GM20000 (cell line): ENCODE measurements around the gene BACH1.
"Not testable (repeated sequence)": the region's sequence is repeated elsewhere in the genome, so short reads cannot be mapped to it uniquely, and the experiment has no call there.

Source experiments
- DNase-seq: peaks from one replicate; pipeline ENCODE4 v3.0.0; 2012; ENCODE audit warnings: low spot score
- TF ChIP-seq, protein P1 (sequence below): IDR thresholded peaks from 2 replicates; pipeline ENCODE4 v1.5.1; 2012; ENCODE audit warnings: mild to moderate bottlenecking, control low read depth; ENCODE audit errors: extremely low read depth, missing control alignments

BACH1 gene

DNA sequence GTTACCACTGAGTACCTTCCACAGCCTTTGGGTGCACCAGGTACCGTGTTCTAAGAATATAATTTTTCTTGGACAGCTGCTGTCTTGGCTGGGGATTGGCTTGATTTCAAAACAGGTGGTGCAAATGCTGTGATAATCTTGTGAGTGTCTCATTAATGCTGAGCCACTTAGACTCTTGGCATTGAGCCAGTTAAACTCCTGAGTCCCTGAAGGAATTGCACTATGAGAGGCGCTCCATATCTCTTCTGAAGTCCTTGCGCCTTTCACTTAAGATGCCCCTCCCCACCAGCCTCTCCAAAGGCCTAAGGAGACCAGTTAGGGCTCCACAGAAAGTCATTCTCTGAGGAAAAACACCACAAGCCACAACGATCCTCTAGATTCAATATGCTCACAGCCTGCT lies 51.0 kb downstream of the BACH1 start:
- DNase-seq: no peak
- TF ChIP-seq, protein P1, sequence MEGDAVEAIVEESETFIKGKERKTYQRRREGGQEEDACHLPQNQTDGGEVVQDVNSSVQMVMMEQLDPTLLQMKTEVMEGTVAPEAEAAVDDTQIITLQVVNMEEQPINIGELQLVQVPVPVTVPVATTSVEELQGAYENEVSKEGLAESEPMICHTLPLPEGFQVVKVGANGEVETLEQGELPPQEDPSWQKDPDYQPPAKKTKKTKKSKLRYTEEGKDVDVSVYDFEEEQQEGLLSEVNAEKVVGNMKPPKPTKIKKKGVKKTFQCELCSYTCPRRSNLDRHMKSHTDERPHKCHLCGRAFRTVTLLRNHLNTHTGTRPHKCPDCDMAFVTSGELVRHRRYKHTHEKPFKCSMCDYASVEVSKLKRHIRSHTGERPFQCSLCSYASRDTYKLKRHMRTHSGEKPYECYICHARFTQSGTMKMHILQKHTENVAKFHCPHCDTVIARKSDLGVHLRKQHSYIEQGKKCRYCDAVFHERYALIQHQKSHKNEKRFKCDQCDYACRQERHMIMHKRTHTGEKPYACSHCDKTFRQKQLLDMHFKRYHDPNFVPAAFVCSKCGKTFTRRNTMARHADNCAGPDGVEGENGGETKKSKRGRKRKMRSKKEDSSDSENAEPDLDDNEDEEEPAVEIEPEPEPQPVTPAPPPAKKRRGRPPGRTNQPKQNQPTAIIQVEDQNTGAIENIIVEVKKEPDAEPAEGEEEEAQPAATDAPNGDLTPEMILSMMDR: no peak

DNA sequence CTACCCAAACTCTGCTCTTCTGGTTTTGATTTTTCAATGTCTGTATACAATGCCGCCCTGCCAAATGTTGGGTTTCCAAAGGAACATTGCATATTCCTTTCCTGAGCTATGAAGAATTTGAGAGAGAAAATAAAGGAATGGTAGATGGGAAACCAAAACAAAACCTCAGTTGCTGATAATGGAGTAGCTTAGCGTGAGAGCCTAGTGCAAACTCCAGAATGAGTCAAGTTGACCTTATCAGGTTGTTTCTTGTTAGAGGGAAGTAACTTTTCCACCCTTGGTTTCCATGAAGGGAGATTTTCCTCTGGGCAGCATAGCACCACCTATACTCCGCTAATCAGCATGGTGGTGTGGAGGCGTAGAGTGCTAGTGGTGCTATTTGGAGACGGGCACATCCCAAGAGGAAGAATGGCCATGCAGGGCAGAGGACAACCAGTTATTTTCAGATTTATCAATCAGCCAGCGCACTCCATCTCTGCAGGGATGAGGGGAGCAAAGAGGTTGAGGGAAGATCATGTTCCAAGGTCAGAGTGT lies 51.6 kb downstream of the BACH1 start:
- TF ChIP-seq, protein P1: no peak
- no peak for DNase-seq

- no peak for DNase-seq
- TF ChIP-seq, protein P1: no peak
These were observed 53.0 kb downstream of the BACH1 start for GRCh38 chr21:29351691-29352090.

DNA sequence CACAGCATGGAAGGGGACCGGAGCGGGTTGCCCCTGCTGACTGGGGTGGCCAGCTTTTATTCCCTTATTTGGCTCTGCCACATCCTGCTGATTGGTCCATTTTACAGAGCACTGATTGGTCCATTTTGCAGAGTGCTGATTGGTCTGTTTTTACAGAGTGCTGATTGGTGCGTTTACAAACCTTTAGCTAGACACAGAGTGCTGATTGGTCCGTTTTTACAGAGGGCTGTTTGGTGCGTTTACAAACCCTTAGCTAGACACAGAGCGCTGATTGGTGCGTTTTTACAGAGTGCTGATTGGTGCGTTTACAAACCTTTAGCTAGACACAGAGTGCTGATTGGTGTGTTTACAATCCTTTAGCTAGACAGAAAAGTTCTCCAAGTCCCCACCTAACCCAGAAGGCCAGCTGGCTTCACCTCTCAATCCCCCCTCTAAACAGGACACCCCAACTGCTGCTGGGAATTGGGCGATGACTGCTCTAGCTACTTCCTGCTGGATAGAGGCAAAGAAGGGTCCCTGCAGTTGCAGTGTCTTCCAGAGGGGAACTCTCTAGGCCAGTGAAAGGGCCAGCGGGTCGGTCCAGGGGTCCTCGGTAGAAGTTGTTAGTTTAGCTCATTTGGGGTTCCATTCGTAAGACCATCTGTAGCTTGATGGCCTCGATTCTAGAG lies 56.5 kb downstream of the BACH1 start:
- not testable (repeated sequence) for DNase-seq

DNA sequence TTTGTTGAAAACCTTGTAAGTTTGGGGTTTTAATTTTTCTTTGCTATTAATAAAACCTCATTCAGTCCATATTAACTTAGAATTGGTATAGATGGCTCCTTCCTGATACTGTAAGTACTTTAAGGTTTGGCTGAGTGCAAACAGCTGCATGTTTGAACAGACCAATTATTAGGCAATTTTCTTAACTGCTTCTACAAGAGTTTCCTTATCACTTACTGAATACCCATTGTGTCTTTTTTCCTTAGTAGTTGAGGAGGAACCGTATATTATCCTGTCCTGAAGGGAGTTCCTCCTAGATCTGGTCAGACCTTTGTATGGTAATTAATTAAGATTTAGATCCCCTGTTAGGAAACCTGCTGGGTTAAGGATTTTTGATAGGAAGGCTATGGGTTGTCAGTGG lies 57.6 kb downstream of the BACH1 start:
- DNase-seq: not testable (repeated sequence)

DNA sequence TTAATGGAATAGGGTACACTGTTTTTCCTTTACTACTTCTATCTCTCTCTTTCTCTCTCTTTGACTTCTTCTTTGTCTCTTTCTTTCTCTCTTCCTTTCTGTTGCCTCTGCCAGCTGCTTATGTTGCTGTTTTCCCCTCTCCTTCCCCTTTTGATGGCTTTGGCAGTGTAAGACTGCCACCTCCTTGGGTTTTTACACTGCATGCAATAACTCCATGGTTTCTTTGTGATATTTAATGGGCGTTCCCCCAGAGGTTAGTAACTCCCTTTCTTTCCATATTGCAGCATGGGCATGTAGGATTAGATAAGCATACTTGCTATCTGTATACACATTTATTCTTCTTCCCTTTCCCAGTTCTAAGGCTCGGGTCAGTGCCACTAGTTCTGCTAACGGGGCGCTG lies 58.1 kb downstream of the BACH1 start:
- not testable (repeated sequence) for DNase-seq

DNA sequence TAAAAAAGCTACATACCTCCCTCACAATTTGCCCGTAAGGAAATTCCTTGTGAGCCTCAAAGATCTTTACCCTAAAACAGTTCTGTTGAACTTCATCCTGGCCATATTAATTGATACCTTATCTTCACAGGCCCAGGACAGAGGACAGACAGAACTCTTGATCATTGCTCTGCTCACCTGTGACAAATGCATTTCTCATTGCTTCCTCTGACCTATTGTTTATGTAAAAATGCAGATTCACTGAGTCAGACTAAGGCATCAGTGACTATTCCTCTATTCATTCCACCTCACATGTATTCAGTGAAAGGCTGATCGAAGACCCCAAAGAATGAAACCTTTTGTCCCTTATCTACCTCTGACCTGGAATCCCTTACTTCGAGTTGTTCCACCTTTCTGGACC lies 61.0 kb downstream of the BACH1 start:
- TF ChIP-seq, protein P1: no peak
- no peak for DNase-seq

DNA sequence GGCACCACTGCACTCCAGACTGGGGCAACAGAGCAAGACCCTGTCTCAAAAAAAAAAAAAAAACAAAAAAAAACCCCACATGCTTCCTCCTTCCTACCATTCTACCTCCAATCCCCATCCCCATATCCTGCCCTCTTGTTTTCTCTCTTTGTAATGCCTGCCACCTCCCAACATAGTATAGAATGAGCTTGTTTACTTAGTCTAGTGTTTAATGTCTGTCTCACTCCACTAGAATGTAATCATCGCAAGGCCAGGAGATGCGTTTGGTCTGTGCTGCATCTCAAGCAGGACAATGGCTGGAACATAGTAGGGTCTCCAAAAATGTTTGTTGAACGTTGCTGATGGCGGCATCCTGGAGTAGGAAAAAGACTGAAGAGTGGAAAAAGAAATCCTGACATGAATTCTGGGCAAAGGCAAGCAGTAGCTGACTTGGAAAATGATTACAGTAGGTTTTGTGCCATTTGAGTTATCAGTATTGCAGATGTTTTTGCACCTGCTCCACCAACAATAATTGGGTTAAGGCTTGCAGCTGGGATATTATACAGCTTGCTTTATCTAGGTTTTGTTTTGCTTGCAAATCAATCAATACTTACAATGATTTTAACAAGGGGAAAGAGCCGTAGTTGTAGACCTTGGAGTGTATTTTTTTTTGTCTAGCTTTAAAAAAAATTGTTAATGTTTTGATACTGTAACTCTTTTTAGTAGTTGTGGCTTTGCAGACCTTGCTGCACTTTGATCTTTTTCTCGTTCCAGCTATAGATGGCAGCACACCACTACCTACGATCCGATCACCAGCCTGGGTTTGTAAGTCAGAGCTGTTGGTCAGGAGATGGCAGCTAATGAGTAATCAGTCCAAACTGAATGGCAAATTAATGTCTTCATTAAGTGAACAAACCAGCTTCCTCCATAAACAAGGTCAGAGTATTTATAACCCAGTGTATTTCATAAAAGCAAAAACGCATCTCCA lies 62.4 kb downstream of the BACH1 start:
- DNase-seq: no peak

More for the DNA sequence above, 62.4 kb downstream of the BACH1 start:
- TF ChIP-seq, protein P1: no peak
